Stimulated activated CD4-positive, alpha-beta T cell treated with anti-CD3 and anti-CD28 coated beads, Interleukin-15, amount 100 ng/mL, for 24 hours (primary cell): ENCODE data around the gene SELENOM.
"Not testable (repeated sequence)": the region's sequence is repeated elsewhere in the genome, so short reads cannot be mapped to it uniquely, and the experiment has no call there.

ENCODE experiments used
- DNase-seq: peaks from one replicate; pipeline ENCODE4 v3.0.0-alpha.2; 2020

The SELENOM gene

GRCh38 chr22:31089160-31090100, 17.9 kb downstream of the SELENOM start:
- peak; percentile 47 for DNase-seq

- no peak for DNase-seq
Measured at GRCh38 chr22:31088233-31088986, 19.0 kb downstream of the SELENOM start.

DNA sequence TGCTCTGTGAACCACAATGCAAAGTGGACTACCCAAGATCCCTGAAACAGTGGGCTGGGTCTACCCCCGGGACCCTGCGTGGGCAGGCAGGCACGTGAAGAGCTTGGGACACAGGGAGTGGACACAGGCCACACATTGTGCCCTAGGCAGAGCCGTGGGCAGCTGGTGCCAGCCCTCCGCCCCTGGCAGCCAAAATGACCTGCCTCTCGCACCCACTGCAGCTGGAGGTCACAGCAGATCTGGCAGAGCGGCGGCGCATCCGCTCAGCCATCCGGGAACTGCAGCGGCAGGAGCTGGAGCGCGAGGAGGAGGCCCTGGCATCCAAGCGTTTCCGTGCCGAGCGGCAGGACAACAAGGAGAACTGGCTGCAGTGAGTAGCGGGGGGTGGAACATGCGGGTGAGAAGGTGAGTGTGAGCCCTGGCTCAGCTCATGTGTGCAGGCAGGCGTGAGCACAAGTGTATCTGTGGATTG, 19.6 kb downstream of the SELENOM start:
- no peak for DNase-seq

- no peak for DNase-seq
Measured at GRCh38 chr22:31086703-31087330, 20.6 kb downstream of the SELENOM start.

DNA sequence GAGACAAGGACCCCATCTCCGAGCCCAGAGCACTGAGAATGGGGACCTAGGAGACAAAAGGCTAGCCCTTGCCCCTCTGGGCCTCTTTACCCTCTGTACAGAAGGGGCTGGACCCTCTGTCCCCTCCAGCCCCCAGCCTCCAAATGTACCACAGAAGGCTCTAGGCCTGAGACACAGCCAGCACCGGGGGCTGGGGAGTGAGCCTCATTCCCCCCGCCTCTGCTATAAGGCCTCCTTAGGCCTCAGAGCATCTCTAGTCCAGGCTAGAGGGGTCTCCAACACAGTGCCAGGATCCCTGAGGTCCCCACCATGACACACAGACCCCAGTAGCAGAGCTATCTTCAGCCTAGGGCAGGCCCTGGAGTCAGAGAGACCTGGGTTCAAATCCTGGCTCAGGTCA, 21.4 kb downstream of the SELENOM start:
- DNase-seq, result no peak

- no peak for DNase-seq
Measured at GRCh38 chr22:31085493-31085824, 21.9 kb downstream of the SELENOM start.

DNA sequence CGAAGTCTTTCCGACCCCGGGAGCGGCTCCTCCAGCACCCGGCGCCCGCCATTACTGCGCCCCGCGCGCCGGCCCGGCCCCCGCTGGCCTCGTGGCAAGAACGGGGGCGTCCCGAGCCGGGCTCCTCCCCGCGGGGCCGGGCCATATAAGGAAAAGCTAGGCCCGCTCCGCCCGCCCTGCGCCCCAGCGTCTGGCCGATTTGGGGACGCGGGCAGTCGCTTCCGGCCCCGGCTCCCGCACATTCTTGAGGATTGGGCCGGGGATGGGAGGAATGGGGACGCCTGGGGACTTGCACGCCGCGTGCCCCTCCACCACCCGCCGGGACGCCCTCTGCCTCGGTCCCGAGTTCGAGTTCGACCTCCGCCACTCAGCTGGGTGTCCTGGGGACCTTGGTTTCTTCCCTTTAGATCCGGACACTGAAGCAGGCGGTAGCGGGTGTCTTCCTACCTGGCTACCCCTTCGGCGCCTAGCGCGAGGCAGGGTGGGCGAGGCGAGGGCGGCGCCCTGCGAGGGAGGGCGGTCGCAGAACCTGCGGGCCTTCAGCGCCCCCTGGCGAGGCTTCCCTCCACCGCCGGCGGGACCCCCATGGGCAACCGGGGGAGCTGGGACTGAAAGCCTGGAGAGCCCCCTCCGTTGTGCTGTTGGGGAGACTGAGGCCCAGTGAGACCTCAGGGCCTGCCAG, 22.4 kb downstream of the SELENOM start:
- DNase-seq, result peak; percentile 95

- peak; percentile 33 for DNase-seq
Measured at GRCh38 chr22:31083923-31084810, 23.2 kb downstream of the SELENOM start.

DNA sequence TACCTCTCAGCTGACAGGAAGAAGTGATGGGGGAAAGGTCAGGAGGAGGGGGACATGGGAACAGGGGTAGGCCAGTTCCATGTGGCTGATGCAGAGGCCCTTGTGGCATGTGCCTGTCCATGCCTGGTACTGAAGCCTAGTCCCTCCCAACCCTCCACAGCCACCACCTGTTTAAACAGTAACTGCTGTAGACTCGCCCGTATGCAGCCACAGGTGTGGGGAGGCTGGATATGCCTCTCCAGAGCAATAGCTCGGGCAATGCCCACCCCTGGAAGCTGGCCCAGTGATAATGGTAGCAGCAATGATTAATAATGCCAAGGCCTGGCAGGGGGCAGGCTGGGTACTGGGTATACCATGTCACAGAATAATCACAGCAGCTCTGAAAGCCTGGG, 24.0 kb downstream of the SELENOM start:
- no peak for DNase-seq

- peak; percentile 80 for DNase-seq
Measured at GRCh38 chr22:31082606-31083376, 24.6 kb downstream of the SELENOM start.

DNA sequence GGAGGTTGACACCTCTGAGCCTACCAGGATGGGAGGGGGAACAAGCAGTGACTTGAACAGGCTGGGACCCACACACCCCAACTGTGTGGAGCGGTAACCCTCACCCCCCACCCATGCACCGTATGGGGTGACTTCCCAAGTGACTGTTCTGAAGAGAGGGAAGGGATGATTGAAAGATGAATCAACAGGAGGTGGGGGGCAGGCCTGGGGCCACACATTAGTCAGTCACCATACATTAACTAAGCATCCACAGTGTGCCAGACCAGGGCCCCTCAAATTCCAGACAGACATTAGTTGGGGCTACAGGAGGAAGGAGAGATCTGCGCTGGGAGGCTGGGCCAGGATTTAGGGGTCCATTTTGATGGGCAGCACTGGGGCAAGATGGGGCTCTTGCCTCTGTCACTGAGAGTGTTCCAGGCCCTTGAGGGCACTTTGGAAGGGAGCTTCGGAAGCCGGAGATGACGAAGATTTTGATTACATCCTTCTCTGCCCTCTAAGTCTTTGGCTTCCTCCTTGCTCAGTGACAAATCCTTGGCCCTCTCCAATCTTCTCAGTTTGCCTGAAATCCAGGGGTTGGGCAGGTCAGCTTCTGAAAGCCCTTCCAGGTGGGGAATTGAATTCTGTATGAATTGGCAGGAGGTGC, 25.3 kb downstream of the SELENOM start:
- peak; percentile 39 for DNase-seq

- DNase-seq, result peak; percentile 93
Measured at GRCh38 chr22:31080848-31081649, 26.3 kb downstream of the SELENOM start, which contains the start of gene SMTN. SMTN (plus strand) TSS chr22:31081318; CDS start chr22:31083259, 1,941 bp downstream.

- no peak for DNase-seq
Measured at GRCh38 chr22:31080164-31080847, 27.1 kb downstream of the SELENOM start.

GRCh38 chr22:31079095-31079642, 28.2 kb downstream of the SELENOM start:
- DNase-seq, result no peak

- not testable (repeated sequence) for DNase-seq
Measured at GRCh38 chr22:31078389-31078788, 29.0 kb downstream of the SELENOM start.

DNA sequence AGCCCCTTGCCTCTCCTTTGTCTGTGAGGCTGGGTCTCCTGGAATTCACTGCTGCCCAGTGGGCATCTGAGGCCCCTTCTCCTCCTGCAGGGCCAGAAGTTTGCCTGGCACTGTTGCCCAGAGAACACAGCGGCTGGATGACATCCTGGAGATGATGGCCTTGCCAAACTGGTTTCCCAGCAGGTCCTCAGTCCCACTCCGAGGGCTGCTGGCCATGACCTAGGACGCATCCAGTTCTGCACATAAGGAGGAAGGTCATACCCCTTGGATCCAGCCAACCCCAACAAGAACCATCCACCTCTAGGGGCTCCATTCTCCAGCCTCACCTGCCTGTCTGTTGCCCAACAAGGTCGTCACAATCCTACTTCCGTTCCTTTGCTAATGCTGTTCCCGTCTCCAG, 29.7 kb downstream of the SELENOM start:
- DNase-seq, result no peak

DNA sequence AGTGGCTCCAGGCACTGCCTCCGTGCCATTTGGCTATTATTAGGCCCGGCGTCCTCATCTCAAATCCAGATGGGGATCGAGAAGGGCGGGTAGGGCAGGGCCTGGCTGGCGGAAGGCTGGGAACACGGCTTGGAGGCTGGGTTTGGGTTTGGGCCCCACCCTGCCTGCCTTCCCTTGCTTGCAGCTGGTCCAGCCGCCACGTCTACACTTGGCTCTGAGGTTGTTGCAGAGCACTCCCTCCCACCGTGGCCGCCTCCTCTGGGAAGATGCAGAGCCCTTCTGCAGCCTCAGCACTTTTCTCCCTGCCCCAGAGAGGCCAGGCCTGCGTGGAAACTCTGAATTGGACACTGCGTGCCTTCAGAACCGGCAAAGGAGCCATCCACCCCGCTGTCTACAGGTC, 31.4 kb downstream of the SELENOM start:
- DNase-seq, result no peak

DNA sequence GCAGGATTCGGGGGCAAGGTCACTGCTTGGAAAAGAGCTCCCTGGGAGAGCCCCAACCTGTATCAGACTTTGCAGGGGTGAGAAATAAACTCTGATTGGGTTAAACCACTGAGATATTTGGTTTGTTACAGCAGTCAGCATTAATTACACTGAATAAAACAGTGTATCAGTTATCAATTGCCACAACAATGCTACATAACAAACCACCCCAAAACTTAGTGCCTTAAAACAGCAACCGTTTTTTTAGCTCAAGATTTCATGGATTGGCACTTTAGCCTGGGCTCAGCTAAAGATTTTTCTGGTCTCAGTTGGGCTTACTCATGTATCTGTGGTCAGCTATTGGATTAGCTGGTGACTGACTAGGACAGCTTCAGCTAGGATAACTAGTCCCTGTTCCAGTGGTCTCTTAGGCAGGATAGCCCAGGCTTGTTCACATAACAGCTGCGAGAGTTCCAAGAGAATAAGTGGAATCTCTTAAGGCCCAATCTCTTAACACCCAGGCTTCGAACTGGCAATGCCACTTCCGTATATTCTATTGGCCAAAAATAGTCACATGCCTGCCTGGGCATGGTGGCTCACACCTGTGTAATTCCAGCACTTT, 33.7 kb downstream of the SELENOM start:
- DNase-seq, result not testable (repeated sequence)
